Measurements from ENCODE around the gene NODAL.

GRCh38 chr10:70456164-70456563 is 14.7 kb upstream of the NODAL start:
- TF ChIP-seq CTCF (IDR thresholded peaks at IDR 0.05) = no peak
- no peak for TF ChIP-seq POLR2A (IDR thresholded peaks at IDR 0.05)
- TF ChIP-seq EP300 (IDR thresholded peaks at IDR 0.05) = no peak

All from tibial nerve (tissue), 4 donors.